ENCODE data around the gene HYAL2. TPM values are rescaled to one million over a fixed set of nuclear protein-coding genes. Genes with fewer than 3 reads are reported as not detected.
A peak's percentile ranks its signal among the peaks of the same experiment; 100 is the strongest.

Gene HYAL2
- total RNA-seq, 2 experiments from 2014 or later = 6.5 to 6.8 TPM

DNA sequence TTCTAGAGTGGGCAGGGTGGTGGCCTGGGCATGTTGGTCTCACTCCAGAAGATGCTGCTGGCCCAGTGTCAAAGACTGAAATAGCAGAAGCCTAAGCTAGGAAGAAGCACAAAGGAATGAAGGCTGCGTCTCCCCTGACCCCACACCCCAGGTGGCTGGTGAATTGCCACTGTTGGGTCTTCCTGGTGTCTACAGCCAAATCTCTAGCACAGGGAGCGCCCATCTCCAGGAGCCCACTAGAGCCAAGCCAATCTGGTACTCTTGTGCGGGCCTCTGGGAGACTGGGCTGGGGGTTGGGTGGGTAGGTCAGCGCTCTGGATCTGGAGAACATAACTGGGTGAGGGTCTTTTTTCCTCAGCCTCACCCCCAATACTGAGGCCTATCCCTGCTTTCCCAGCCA is 4.6 kb upstream of the HYAL2 start:
- Mint-ChIP-seq H3K4me3 (peak overlapping the region; percentile 87), H3K27ac (peak overlapping the region; percentile 83), H3K27me3 (ENCODE audit: low read depth) (no peaks in the 10 kb centered on the region), H3K4me1 (ENCODE audit: low read depth) (peaks cover 41% of the 10 kb centered on the region), H3K9me3 (ENCODE audit: insufficient read depth) (no peaks in the 10 kb centered on the region), H3K36me3 (ENCODE audit: low read depth) (peaks cover 43% of the 10 kb centered on the region)
- ATAC-seq (no peak), DNase-seq (no peak)
- ChIA-PET POLR2A (interaction anchor here (0.8 to 3.1 kb wide), 6 partner anchors 9 to 81 kb away, joined by 3 to 40 read pairs (median 8); partner anchors contain the start of genes HYAL3, NAA80 and RASSF1), CTCF (interaction anchor here (0.8 to 2.9 kb wide), 5 partner anchors 8 to 133 kb away, joined by 3 to 22 read pairs (median 6); partner anchors contain the start of genes HYAL3 and NAA80)

DNA sequence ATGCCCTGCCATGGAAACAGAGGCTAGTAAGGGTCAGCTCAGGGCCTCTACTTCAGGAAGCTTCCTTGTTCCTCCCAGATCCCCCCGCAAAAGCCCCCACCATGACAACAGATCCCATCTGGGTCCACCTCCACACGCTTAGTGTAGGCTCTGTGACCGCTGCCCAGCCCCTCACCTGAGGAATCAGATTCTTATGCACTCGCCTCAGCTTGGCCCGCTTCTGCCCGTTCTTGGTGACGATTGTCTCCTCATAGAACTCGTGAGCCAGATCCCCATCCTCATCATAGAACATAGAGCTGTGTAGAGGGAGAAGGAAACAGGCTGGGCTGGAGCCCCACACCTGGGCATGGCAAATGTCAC is 3.6 kb upstream of the HYAL2 start:
- Mint-ChIP-seq H3K27me3 (ENCODE audit: low read depth) (no peaks in the 10 kb centered on the region), H3K4me1 (ENCODE audit: low read depth) (peaks cover 37% of the 10 kb centered on the region), H3K36me3 (ENCODE audit: low read depth) (peaks cover 35% of the 10 kb centered on the region), H3K9me3 (ENCODE audit: insufficient read depth) (no peaks in the 10 kb centered on the region), H3K27ac (no peak overlapping the region), H3K4me3 (peak overlapping the region; percentile 18)
- ChIA-PET CTCF (interaction anchor here (1.1 to 1.4 kb wide), 2 partner anchors 27 to 132 kb away, joined by 3 to 6 read pairs; partner anchors contain the start of genes HYAL3 and NAA80), POLR2A (no interaction called here)
- ATAC-seq = no peak
- DNase-seq = no peak

DNA sequence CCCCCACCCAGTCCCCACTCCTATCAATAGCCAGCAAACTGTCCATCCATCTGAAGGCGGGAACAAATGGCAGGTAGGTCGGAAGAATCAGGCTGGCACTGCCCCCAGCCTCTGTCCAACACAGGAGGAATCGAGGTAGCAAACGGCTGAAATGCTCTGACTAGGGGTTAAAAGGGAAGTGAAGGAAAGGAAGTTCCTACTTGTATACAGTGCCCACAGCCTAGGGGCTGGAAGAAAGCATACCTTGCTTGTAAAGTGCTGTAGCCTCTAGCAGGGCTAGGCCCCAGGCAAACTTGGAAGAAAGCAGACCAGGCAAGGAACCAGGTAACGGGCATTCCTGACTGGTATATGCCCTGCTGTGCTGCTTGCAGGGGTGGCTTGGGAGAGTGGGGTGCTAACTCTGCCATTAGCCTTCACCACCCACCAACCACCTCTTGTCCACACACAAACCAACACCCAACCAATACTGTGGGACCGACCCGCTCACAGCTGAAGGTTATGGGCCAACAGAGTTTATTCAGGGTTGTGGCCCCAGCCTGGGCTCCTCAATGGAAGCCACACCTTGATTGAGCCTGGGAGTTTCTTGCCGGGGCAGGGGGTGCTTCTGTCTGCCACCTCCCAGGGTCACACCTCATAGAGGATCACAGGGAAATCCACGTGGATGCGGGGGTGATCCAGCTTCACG is 3.1 kb upstream of the HYAL2 start:
- POLR2A ChIA-PET = interaction anchor here (0.6 kb wide), 1 partner anchor 69 kb away, joined by 3 read pairs; no protein-coding TSS in a partner anchor
- Mint-ChIP-seq H3K36me3 (ENCODE audit: low read depth) (peaks cover 29% of the 10 kb centered on the region), H3K27ac (no peak overlapping the region), H3K27me3 (ENCODE audit: low read depth) (no peaks in the 10 kb centered on the region), H3K9me3 (ENCODE audit: insufficient read depth) (no peaks in the 10 kb centered on the region), H3K4me1 (ENCODE audit: low read depth) (peaks cover 38% of the 10 kb centered on the region), H3K4me3 (no peak overlapping the region)
- DNase-seq = no peak
- ATAC-seq = no peak
- CTCF ChIA-PET = interaction anchor here (1.1 to 7.4 kb wide), 7 partner anchors 9 to 132 kb away, joined by 3 to 113 read pairs (median 11); partner anchors contain the start of genes HYAL1, HYAL3, IFRD2 and NAA80

DNA sequence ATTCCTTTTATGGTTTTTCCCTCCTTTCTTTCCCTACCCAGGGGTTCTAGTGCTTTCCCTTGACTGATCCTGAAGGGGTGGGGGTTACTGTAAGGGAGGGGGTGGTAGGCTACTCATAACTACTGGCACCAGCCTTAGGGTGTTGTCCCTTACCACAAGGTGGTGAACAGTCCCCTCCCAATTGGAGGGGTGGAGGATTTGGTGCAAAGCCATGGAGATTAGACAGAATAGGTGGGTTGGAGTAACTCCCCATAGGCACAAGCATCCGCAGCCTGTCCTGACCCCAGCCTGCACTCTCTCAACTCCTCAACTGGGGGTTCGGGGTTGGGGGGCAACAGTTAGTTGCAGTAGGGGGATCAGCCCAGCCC is 2.6 kb upstream of the HYAL2 start:
- peaks cover 25% of the 10 kb centered on the region for H3K36me3 Mint-ChIP-seq (ENCODE audit: low read depth)
- no peak for ATAC-seq
- H3K4me1 Mint-ChIP-seq (ENCODE audit: low read depth) = peaks cover 43% of the 10 kb centered on the region
- ChIA-PET CTCF (interaction anchor here (1.3 to 7.4 kb wide), 10 partner anchors 9 to 95 kb away, joined by 5 to 113 read pairs (median 10); partner anchors contain the start of genes HYAL1, HYAL3, IFRD2 and NAA80), POLR2A (no interaction called here)
- H3K27me3 Mint-ChIP-seq (ENCODE audit: low read depth) = no peaks in the 10 kb centered on the region
- no peak overlapping the region for H3K4me3 Mint-ChIP-seq
- DNase-seq = no peak
- no peak overlapping the region for H3K27ac Mint-ChIP-seq
- H3K9me3 Mint-ChIP-seq (ENCODE audit: insufficient read depth) = no peaks in the 10 kb centered on the region

DNA sequence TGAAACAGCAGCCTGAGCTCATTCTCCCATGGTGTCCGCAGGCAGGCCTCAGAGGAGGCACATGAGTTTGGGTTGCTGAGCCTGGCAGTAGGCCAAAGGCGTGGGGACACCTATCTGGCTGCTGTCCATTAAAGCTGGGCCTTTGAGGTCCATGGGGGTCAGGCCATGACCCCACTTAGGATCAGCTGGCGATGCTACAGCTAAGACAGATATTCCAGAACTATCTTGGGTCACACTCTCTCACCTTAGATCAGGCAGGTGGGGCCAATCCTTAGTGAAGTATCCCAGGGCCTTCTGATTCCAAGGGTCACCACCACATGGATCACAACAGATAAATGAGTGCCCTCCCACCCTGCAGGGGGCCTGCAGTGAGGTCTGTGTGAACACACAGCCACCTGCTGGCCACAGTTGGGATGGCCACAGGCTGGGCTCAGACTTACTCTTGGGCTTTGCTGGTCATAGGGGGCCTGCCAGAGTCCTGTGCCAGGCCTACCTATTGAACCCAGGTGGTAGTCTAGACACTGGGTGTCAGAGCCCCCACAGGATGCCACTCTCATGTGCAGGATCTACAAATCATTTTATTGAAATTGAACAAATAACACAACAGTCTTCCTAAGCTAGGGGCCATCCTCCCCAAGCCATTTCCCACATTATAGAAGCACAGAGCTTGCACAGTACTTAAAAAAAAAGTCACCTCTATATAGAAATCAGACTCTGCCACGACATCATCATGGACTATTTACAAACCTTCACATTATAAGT is 2.0 kb upstream of the HYAL2 start:
- CTCF ChIA-PET = interaction anchor here (0.5 to 7.4 kb wide), 21 partner anchors 9 to 1930 kb away, joined by 3 to 113 read pairs (median 7); partner anchors contain the start of genes HYAL1, HYAL3, IFRD2 and LSMEM2
- no peak overlapping the region for H3K4me3 Mint-ChIP-seq
- DNase-seq = peak; percentile 77
- peak; percentile 27 for ATAC-seq
- peaks cover 21% of the 10 kb centered on the region for H3K36me3 Mint-ChIP-seq (ENCODE audit: low read depth)
- no peaks in the 10 kb centered on the region for H3K27me3 Mint-ChIP-seq (ENCODE audit: low read depth)
- H3K4me1 Mint-ChIP-seq (ENCODE audit: low read depth) = peaks cover 46% of the 10 kb centered on the region
- POLR2A ChIA-PET = interaction anchor here (0.6 to 3.8 kb wide), 5 partner anchors 10 to 32 kb away, joined by 3 to 20 read pairs (median 4); partner anchors contain the start of genes HYAL3, IFRD2 and NAA80
- peak overlapping the region; percentile 24 for H3K27ac Mint-ChIP-seq
- H3K9me3 Mint-ChIP-seq (ENCODE audit: insufficient read depth) = no peaks in the 10 kb centered on the region

DNA sequence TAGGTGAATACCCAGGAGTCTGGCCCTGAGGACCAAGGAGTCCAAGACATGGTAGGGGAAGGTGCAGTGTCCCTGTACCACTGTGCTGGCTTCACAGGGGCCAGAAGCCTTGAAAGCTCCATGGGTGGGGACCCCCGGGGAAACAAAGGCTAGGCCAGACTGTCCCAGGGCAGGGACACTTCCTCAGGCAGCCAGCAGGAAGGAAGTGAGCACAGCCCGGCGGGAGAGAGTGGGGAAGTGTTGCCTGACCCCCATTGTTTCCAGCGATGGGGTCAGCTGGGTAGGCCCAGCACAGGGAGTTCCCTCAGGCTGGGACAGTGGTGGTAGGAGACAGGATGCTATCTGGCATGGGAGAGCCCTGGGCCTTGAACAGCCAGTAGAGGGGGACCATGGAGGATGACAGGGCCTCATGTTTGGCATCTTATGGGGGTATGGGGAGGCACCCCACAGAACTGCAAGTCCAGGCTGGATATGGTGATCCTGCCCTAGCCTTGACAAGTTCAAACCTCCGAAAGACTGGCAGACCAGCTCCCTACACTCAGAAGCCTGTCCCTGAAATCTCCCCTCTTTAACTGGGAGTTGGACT is 1.2 kb upstream of the HYAL2 start:
- no peaks in the 10 kb centered on the region for H3K27me3 Mint-ChIP-seq (ENCODE audit: low read depth)
- ChIA-PET CTCF (interaction anchor here (0.5 to 7.4 kb wide), 21 partner anchors 8 to 1931 kb away, joined by 3 to 113 read pairs (median 7); partner anchors contain the start of genes HYAL1, HYAL3, IFRD2 and LSMEM2), POLR2A (interaction anchor here (0.8 to 3.8 kb wide), 5 partner anchors 11 to 31 kb away, joined by 4 to 20 read pairs (median 4); partner anchors contain the start of genes HYAL3, IFRD2 and NAA80)
- H3K9me3 Mint-ChIP-seq (ENCODE audit: insufficient read depth) = no peaks in the 10 kb centered on the region
- H3K27ac Mint-ChIP-seq = peak overlapping the region; percentile 43
- DNase-seq (no peak), ATAC-seq (no peak)
- peaks cover 46% of the 10 kb centered on the region for H3K4me1 Mint-ChIP-seq (ENCODE audit: low read depth)
- no peak overlapping the region for H3K4me3 Mint-ChIP-seq
- H3K36me3 Mint-ChIP-seq (ENCODE audit: low read depth) = peaks cover 21% of the 10 kb centered on the region

DNA sequence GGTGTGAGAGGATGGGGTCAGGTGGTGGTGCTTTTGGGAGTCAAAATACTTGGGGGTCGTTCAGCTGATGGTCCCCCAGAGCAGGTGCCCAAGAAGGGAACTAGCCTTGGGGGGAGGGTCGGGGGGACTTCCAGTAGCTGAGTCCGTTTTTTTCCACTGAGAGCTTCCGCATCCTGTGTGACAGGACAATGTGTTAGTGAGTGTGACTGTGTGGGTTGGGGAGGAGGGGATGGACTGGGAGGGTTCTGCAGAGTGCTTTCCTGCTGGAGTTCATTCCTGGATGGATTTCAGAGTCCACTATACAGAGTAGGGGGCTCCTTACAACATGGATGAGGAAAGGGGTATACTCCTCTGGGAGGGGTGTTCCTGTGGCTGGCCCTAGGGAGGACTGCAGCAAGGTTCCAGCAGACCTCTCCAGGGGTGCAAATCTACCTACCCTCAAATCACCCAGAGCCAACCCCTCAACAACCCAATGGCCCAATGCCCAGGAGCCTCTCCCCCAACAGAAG is 601 bp upstream of the HYAL2 start:
- DNase-seq (peak; percentile 20), ATAC-seq (no peak)
- Mint-ChIP-seq H3K4me1 (ENCODE audit: low read depth) (peaks cover 44% of the 10 kb centered on the region), H3K9me3 (ENCODE audit: insufficient read depth) (no peaks in the 10 kb centered on the region), H3K27ac (peak overlapping the region; percentile 43), H3K27me3 (ENCODE audit: low read depth) (no peaks in the 10 kb centered on the region), H3K36me3 (ENCODE audit: low read depth) (peaks cover 16% of the 10 kb centered on the region), H3K4me3 (no peak overlapping the region)
- CTCF ChIA-PET = interaction anchor here (1.1 to 7.4 kb wide), 5 partner anchors 8 to 89 kb away, joined by 4 to 113 read pairs (median 17); partner anchors contain the start of genes HYAL1, HYAL3 and NAA80
- POLR2A ChIA-PET = interaction anchor here (0.8 to 3.8 kb wide), 3 partner anchors 12 to 31 kb away, joined by 4 to 20 read pairs (median 4); partner anchors contain the start of gene IFRD2

DNA sequence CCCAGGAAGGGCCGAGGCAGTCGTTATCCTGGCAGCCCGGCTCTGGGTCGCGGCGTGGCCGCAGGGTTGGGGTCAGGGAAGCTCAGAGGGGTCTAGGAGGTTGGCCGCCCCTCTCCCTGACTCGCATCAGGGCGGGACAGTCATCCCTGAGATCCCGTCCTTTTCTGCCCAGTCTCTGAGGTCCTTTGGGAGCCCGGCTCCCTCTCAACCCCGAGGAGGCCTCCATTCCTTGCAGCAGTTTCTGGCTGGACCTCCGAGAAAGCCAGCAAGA is 495 bp downstream of the HYAL2 start:
- no peaks in the 10 kb centered on the region for H3K27me3 Mint-ChIP-seq (ENCODE audit: low read depth)
- CTCF ChIA-PET = interaction anchor here (1.0 to 7.4 kb wide), 6 partner anchors 15 to 79 kb away, joined by 3 to 113 read pairs (median 4); partner anchors contain the start of genes HYAL1, HYAL3, NAA80 and ZMYND10
- ATAC-seq (no peak), DNase-seq (no peak)
- peaks cover 14% of the 10 kb centered on the region for H3K36me3 Mint-ChIP-seq (ENCODE audit: low read depth)
- H3K4me3 Mint-ChIP-seq = peak overlapping the region; percentile 89
- H3K27ac Mint-ChIP-seq = no peak overlapping the region
- H3K9me3 Mint-ChIP-seq (ENCODE audit: insufficient read depth) = no peaks in the 10 kb centered on the region
- POLR2A ChIA-PET = interaction anchor here (1.0 to 3.8 kb wide), 4 partner anchors 15 to 30 kb away, joined by 4 to 20 read pairs (median 9); partner anchors contain the start of genes HYAL3, IFRD2, NAA80 and RASSF1
- peaks cover 43% of the 10 kb centered on the region for H3K4me1 Mint-ChIP-seq (ENCODE audit: low read depth)

DNA sequence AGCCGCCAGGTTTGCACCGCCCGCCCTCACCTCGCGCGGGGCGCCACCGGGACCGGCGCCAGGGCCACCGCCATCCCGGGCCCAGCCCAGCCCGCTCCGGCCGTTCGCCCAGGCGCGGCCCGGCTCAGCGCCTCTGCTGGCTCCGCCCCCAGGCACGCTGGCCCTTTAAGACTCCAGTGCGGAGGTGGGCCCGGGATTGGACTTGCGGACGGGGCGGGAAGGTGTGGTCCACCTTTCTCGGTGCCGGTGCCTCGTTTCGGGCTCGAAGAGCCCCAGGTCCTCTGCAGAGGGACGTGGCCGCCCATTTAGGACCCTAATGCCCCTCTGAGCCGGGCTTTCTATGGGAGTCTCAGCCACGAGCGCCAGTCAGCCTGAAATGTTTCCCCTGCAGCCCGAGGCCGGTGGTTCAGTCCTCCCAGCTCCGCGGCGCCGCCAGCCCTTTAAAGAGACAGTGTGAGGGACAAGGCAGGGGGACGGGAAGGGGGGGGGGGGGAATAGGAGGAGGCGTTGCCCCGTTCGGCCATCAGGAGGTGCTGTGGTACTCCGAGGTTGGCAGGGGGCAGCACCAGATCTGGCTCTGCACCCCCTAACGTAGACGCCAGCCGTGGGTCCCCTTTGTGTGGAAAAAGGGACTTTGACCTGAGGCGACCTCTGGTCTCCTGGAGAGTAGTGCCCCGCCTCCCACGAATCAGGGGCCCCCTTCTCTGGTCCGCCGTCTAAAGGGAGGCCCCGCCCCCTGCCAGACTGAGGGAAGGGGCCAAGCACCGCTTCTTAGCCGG is 1.0 kb downstream of the HYAL2 start:
- Mint-ChIP-seq H3K27me3 (ENCODE audit: low read depth) (no peaks in the 10 kb centered on the region), H3K36me3 (ENCODE audit: low read depth) (peaks cover 14% of the 10 kb centered on the region), H3K4me1 (ENCODE audit: low read depth) (peaks cover 43% of the 10 kb centered on the region), H3K27ac (peak overlapping the region; percentile 95), H3K9me3 (ENCODE audit: insufficient read depth) (no peaks in the 10 kb centered on the region), H3K4me3 (peak overlapping the region; percentile 89)
- ChIA-PET POLR2A (interaction anchor here (1.0 to 3.8 kb wide), 4 partner anchors 16 to 29 kb away, joined by 4 to 20 read pairs (median 9); partner anchors contain the start of genes HYAL3, IFRD2, NAA80 and RASSF1), CTCF (interaction anchor here (0.8 to 7.4 kb wide), 8 partner anchors 15 to 93 kb away, joined by 3 to 113 read pairs (median 4); partner anchors contain the start of genes HYAL1, HYAL3, IFRD2 and NAA80)
- DNase-seq (peak; percentile 88), ATAC-seq (peak; percentile 82)

DNA sequence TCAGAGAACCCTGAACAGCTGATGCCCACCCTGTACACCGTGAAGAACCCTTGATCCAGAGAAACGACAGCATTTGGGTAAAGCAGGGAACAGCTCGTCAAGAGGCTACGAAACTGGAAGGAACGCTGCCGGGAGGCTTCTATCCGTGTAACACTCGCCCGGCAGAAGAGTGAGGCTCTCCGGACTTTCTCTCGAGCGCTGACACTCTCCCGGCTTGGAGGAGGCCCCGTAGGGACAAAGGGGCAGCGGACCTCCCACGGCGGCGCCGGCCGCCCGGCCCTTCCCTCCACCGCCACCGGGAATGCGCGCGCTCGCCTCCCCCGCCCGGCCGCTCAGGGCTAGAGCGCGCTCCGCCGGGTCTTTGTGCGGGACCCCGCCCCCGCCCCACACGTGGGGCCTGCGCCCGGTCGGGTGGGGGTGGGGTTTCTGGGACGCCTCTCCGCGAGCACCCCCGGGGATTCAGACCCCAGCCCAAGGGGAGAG is 1.7 kb downstream of the HYAL2 start:
- peak overlapping the region; percentile 82 for H3K27ac Mint-ChIP-seq
- H3K36me3 Mint-ChIP-seq (ENCODE audit: low read depth) = peaks cover 14% of the 10 kb centered on the region
- CTCF ChIA-PET = interaction anchor here (0.8 to 7.4 kb wide), 9 partner anchors 16 to 93 kb away, joined by 3 to 113 read pairs (median 3); partner anchors contain the start of genes HYAL1, HYAL3, IFRD2 and NAA80
- POLR2A ChIA-PET = interaction anchor here (1.4 to 3.8 kb wide), 3 partner anchors 16 to 22 kb away, joined by 4 to 20 read pairs (median 14); partner anchors contain the start of genes HYAL3, NAA80 and RASSF1
- no peaks in the 10 kb centered on the region for H3K27me3 Mint-ChIP-seq (ENCODE audit: low read depth)
- peaks cover 44% of the 10 kb centered on the region for H3K4me1 Mint-ChIP-seq (ENCODE audit: low read depth)
- no peaks in the 10 kb centered on the region for H3K9me3 Mint-ChIP-seq (ENCODE audit: insufficient read depth)
- ATAC-seq = peak; percentile 57
- DNase-seq = peak; percentile 67
- peak overlapping the region; percentile 89 for H3K4me3 Mint-ChIP-seq
